ENCODE data around the gene KCNQ2.

Gene KCNQ2

DNA sequence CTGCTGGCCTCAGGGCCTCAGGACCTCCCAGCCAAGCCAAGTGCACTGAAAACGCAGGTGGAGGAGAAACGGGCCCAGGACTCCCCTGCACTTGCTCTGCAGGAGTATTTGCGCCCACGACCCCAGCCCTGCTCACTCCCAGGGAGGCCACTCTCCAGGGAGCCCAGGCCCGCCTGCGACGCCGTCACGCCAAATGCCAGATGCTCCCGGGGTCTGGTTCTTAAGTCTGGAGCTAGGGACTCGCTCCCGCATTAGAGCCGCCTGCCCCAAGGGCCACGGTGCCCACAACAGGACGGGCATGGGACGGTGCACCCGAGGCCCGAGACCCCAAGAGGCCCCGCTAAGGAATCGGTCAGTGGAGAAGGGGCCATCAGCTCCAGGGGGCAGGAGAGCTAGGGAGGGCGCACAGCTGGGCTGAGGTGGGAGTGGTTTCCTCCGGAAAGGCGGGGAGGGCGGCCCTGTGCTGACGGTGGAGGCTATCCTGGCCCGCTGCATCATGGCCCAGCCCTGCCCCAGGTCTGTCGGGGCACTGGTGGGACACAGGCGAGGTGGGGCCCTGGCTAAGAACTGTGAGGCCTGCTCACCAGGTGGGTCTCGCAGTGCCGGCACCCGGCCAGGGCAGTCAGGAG lies 67.2 kb downstream of the KCNQ2 start:
- no peaks in the 10 kb centered on the region for H3K4me1 ChIP-seq (ENCODE audit: insufficient read depth, low read length, severe bottlenecking)
- H4K20me1 ChIP-seq (ENCODE audit: insufficient read depth, low read length): no peaks in the 10 kb centered on the region
- H3K9me3 ChIP-seq (ENCODE audit: low read length): no peaks in the 10 kb centered on the region
- no peak for TF ChIP-seq EZH2 (IDR thresholded peaks at IDR 0.05; ENCODE audit: borderline replicate concordance, low read length)
- TF ChIP-seq, protein P1, sequence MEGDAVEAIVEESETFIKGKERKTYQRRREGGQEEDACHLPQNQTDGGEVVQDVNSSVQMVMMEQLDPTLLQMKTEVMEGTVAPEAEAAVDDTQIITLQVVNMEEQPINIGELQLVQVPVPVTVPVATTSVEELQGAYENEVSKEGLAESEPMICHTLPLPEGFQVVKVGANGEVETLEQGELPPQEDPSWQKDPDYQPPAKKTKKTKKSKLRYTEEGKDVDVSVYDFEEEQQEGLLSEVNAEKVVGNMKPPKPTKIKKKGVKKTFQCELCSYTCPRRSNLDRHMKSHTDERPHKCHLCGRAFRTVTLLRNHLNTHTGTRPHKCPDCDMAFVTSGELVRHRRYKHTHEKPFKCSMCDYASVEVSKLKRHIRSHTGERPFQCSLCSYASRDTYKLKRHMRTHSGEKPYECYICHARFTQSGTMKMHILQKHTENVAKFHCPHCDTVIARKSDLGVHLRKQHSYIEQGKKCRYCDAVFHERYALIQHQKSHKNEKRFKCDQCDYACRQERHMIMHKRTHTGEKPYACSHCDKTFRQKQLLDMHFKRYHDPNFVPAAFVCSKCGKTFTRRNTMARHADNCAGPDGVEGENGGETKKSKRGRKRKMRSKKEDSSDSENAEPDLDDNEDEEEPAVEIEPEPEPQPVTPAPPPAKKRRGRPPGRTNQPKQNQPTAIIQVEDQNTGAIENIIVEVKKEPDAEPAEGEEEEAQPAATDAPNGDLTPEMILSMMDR (IDR thresholded peaks at IDR 0.05; ENCODE audit: low read length): no peak
- no peaks in the 10 kb centered on the region for H3K79me2 ChIP-seq (ENCODE audit: insufficient read depth, low read length)
- H3K4me2 ChIP-seq (ENCODE audit: low read length): no peak overlapping the region
- no peaks in the 10 kb centered on the region for H3K27me3 ChIP-seq (ENCODE audit: insufficient read depth, low read length)
- no peak overlapping the region for H3K4me3 ChIP-seq (ENCODE audit: low read depth, low read length, poor library complexity, severe bottlenecking)
- no peak overlapping the region for H3K27ac ChIP-seq (ENCODE audit: low read depth, low read length, poor library complexity, severe bottlenecking)
- no peak overlapping the region for H3K9ac ChIP-seq (ENCODE audit: low read length)
- H2AFZ ChIP-seq (ENCODE audit: low read length): no peak overlapping the region
- H3F3A ChIP-seq (ENCODE audit: insufficient read depth, low read length): no peaks in the 10 kb centered on the region
- H3K36me3 ChIP-seq (ENCODE audit: insufficient read depth, low read length): no peaks in the 10 kb centered on the region
- no peaks in the 10 kb centered on the region for H3K9me2 ChIP-seq (ENCODE audit: low read depth, low read length)

DNA sequence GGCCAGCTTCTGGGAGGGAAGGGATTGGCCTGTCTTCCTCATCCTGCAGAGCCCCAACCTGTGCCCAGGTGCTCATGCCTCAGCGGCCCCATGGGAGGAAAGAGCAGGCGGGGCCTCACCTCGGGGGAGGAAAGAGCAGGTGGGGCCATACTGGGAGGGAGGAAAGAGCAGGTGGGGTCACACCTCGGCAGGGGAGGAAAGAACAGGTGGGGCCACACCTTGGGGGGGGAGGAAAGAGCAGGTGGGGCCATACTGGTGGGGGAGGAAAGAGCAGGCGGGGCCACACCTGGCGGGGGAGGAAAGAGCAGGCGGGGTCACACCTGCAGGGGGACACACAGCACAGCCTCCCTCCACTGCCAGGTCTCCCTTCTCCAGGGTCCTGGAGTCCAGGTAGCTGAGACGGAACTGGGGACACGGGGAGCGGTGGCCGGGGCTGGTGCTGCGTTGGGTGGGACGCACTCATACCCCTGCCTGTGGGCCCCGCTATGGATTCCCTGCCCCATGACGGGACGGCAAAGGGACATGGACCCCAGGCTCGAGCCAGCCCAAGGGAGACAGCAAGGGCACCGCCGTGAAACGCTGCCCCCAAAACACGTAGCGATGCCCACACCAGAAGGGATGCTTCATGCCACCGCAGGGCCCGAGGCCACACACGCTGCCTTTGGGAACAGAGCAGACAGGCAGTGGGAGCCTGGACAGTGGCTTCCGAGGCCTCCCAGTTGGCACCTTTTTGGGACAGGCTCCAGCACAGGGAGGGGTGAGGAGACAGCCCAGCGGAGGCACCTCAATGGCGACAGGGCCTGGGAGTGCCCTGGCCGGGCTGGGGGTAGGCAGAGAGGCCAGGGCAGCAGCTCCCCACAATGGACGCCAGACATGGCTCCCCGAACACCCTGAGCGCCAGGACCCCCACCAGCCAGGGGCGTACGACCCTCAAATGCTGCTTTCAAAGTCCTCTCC lies 68.0 kb downstream of the KCNQ2 start:
- no peaks in the 10 kb centered on the region for H3K79me2 ChIP-seq (ENCODE audit: insufficient read depth, low read length)
- no peak for TF ChIP-seq EZH2 (IDR thresholded peaks at IDR 0.05; ENCODE audit: borderline replicate concordance, low read length)
- TF ChIP-seq, protein P1 (IDR thresholded peaks at IDR 0.05; ENCODE audit: low read length): no peak
- H2AFZ ChIP-seq (ENCODE audit: low read length): no peak overlapping the region
- H3K36me3 ChIP-seq (ENCODE audit: insufficient read depth, low read length): no peaks in the 10 kb centered on the region
- H3K9me3 ChIP-seq (ENCODE audit: low read length): no peaks in the 10 kb centered on the region
- H3F3A ChIP-seq (ENCODE audit: insufficient read depth, low read length): no peaks in the 10 kb centered on the region
- no peak overlapping the region for H3K4me3 ChIP-seq (ENCODE audit: low read depth, low read length, poor library complexity, severe bottlenecking)
- H3K9ac ChIP-seq (ENCODE audit: low read length): no peak overlapping the region
- H3K4me2 ChIP-seq (ENCODE audit: low read length): no peak overlapping the region
- no peaks in the 10 kb centered on the region for H3K4me1 ChIP-seq (ENCODE audit: insufficient read depth, low read length, severe bottlenecking)
- no peaks in the 10 kb centered on the region for H3K9me2 ChIP-seq (ENCODE audit: low read depth, low read length)
- H4K20me1 ChIP-seq (ENCODE audit: insufficient read depth, low read length): no peaks in the 10 kb centered on the region
- H3K27me3 ChIP-seq (ENCODE audit: insufficient read depth, low read length): no peaks in the 10 kb centered on the region
- H3K27ac ChIP-seq (ENCODE audit: low read depth, low read length, poor library complexity, severe bottlenecking): no peak overlapping the region

DNA sequence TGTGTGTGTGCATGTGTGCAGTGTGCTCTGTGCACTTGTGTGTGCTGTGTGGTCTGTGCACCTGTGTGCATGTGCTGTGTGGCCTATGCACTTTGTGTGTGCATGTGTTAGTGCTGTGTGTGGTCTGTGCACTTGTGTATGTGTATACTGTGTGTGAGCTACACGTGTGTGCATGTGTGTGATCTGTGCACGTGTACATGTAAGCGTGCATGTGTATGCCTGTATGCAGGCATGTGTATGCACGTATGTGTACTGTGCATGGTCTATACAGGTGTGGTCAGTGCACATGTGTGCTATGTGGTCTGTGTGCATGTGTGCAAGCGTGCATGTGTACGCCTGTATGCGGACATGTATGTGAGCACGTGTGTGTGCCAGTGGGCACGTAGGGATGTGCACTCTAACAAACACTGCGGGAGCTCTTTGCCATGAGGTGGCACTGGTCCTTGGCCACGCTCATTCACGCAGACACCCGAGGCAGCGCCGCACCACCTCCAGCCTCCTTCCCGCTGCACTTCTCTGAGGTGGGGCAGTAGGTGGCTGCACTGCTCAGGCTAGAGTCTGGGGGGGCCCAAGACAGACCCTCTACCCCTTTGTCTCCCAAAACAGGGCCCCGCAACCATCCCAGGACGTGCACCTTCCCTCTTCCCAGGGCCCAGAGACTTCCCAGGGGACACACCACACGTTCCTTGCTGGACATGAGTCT lies 68.9 kb downstream of the KCNQ2 start:
- H3K9me3 ChIP-seq (ENCODE audit: low read length): no peaks in the 10 kb centered on the region
- no peak overlapping the region for H3K27ac ChIP-seq (ENCODE audit: low read depth, low read length, poor library complexity, severe bottlenecking)
- no peak overlapping the region for H2AFZ ChIP-seq (ENCODE audit: low read length)
- TF ChIP-seq, protein P1 (IDR thresholded peaks at IDR 0.05; ENCODE audit: low read length): no peak
- no peak for TF ChIP-seq EZH2 (IDR thresholded peaks at IDR 0.05; ENCODE audit: borderline replicate concordance, low read length)
- H3K36me3 ChIP-seq (ENCODE audit: insufficient read depth, low read length): no peaks in the 10 kb centered on the region
- no peaks in the 10 kb centered on the region for H3K4me1 ChIP-seq (ENCODE audit: insufficient read depth, low read length, severe bottlenecking)
- H3K27me3 ChIP-seq (ENCODE audit: insufficient read depth, low read length): no peaks in the 10 kb centered on the region
- no peak overlapping the region for H3K9ac ChIP-seq (ENCODE audit: low read length)
- H4K20me1 ChIP-seq (ENCODE audit: insufficient read depth, low read length): no peaks in the 10 kb centered on the region
- H3K79me2 ChIP-seq (ENCODE audit: insufficient read depth, low read length): no peaks in the 10 kb centered on the region
- no peaks in the 10 kb centered on the region for H3F3A ChIP-seq (ENCODE audit: insufficient read depth, low read length)
- no peaks in the 10 kb centered on the region for H3K9me2 ChIP-seq (ENCODE audit: low read depth, low read length)
- no peak overlapping the region for H3K4me3 ChIP-seq (ENCODE audit: low read depth, low read length, poor library complexity, severe bottlenecking)
- no peak overlapping the region for H3K4me2 ChIP-seq (ENCODE audit: low read length)
